ENCODE measurements around the gene STARD13. TPM values are rescaled to one million over a fixed set of nuclear protein-coding genes. Genes with fewer than 3 reads are reported as not detected.

Gene STARD13
- total and polyA plus RNA-seq, 12 donors, result 7.1 to 38.3 (median 27.8) TPM

GRCh38 chr13:33195693-33196464, 89.7 kb downstream of the STARD13 start:
- 83 to 87% methylated on average over 13 of the region's 13 CpGs for WGBS, 2 donors
- Histone ChIP-seq H3K9me3 (no peaks in the 10 kb centered on the region), H3K27me3 (no peaks in the 10 kb centered on the region), H3K4me3 (no peak overlapping the region), H3K27ac (peak overlapping the region in 6 of 10 donors; percentile 11 to 59 (median 46)), H3K36me3 (no peaks in the 10 kb centered on the region), H3K4me1 (peaks cover 16 to 97% (median 72%) of the 10 kb centered on the region in 9 donors)
- intact Hi-C loops (cut with DNase I), result loop anchor here in 2 of 10 donors (5.0 to 10.0 kb wide), 2 partner anchors 69 to 161 kb away; no protein-coding TSS in a partner anchor
- no peak for ATAC-seq
- DNase-seq, result no peak
- no peak for TF ChIP-seq CTCF (IDR thresholded peaks at IDR 0.05)

- DNase-seq (peak in 1 of 2 donors; percentile 51), ATAC-seq (peak in 7 of 8 donors; percentile 8 to 76 (median 49))
- 12 to 33% methylated on average over 8 of the region's 8 CpGs for WGBS, 2 donors
- no peaks in the 10 kb centered on the region for H3K36me3 ChIP-seq
- H3K27ac ChIP-seq, result peak overlapping the region in 8 of 10 donors; percentile 11 to 64 (median 54)
- intact Hi-C loops (cut with DNase I), result loop anchor here in 2 of 10 donors (5.0 to 10.0 kb wide), 2 partner anchors 68 to 160 kb away; no protein-coding TSS in a partner anchor
- no peak overlapping the region for H3K4me3 ChIP-seq
- TF ChIP-seq CTCF (IDR thresholded peaks at IDR 0.05), result no peak
- H3K4me1 ChIP-seq, result peaks cover 16 to 97% (median 70%) of the 10 kb centered on the region in 9 donors
- no peaks in the 10 kb centered on the region for H3K27me3 ChIP-seq
- H3K9me3 ChIP-seq, result no peaks in the 10 kb centered on the region
Observed at GRCh38 chr13:33194820-33195692, 90.5 kb downstream of the STARD13 start.

- WGBS, 2 donors, result 55 to 65% methylated on average over 7 of the region's 7 CpGs
- ATAC-seq, result peak in 6 of 8 donors; percentile 23 to 52 (median 27)
- no peak for DNase-seq
- H3K27me3 ChIP-seq, result no peaks in the 10 kb centered on the region
- H3K4me3 ChIP-seq, result no peak overlapping the region
- TF ChIP-seq CTCF (IDR thresholded peaks at IDR 0.05), result no peak
- H3K27ac ChIP-seq, result peak overlapping the region in 8 of 10 donors; percentile 22 to 64 (median 40)
- no peaks in the 10 kb centered on the region for H3K36me3 ChIP-seq
- H3K4me1 ChIP-seq, result peaks cover 19 to 97% (median 78%) of the 10 kb centered on the region in 9 donors
- intact Hi-C loops (cut with DNase I), result loop anchor here in 1 of 10 donors (10.0 kb wide), 1 partner anchor 159 kb away; no protein-coding TSS in a partner anchor
- no peaks in the 10 kb centered on the region for H3K9me3 ChIP-seq
Observed at GRCh38 chr13:33193428-33193974, 92.1 kb downstream of the STARD13 start.
